Measurements from ENCODE around the gene NGDN.

NGDN gene

GRCh38 chr14:23438101-23438971 lies 31.2 kb upstream of the NGDN start:
- Histone ChIP-seq H3K4me3 (no peak overlapping the region), H3K36me3 (no peaks in the 10 kb centered on the region), H3K27me3 (no peaks in the 10 kb centered on the region), H3K4me2 (no peak overlapping the region), H3K4me1 (no peaks in the 10 kb centered on the region), H3K27ac (no peak overlapping the region), H4K20me1 (no peaks in the 10 kb centered on the region), H3K9me3 (no peaks in the 10 kb centered on the region), H3K9ac (no peak overlapping the region)
- no peak for TF ChIP-seq Cebpa-rat (IDR thresholded peaks at IDR 0.05)

- Histone ChIP-seq H3K4me1 (no peaks in the 10 kb centered on the region), H3K4me3 (no peak overlapping the region), H3K4me2 (no peak overlapping the region), H4K20me1 (no peaks in the 10 kb centered on the region), H3K27me3 (no peaks in the 10 kb centered on the region), H3K27ac (no peak overlapping the region), H3K36me3 (no peaks in the 10 kb centered on the region), H3K9ac (no peak overlapping the region), H3K9me3 (no peaks in the 10 kb centered on the region)
- TF ChIP-seq Cebpa-rat (IDR thresholded peaks at IDR 0.05), result no peak
Measured at GRCh38 chr14:23439107-23439835, 30.2 kb upstream of the NGDN start.

DNA sequence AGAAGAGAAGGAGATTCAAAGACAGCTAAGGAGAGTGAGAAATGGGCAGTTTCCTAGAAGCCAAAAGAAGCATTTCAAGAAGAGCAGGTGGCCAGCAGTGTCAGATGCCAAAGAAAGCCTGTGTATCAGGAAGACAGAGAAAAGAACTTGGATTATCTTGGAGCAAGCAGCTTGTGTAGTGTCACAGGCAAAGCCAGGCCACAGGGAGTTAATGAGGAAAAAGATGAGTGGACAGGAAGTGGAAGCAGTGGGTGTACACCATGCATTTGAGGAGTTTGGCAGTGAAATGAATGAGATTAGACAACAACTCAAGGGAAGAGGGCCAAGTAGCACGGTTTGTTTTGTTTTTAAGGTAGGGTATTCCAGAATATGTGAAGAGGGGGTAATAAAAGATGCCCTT lies 28.4 kb upstream of the NGDN start:
- Histone ChIP-seq H3K9me3 (no peaks in the 10 kb centered on the region), H3K27me3 (no peaks in the 10 kb centered on the region), H4K20me1 (no peaks in the 10 kb centered on the region), H3K9ac (no peak overlapping the region), H3K36me3 (no peaks in the 10 kb centered on the region), H3K4me1 (peaks cover 7% of the 10 kb centered on the region), H3K4me2 (no peak overlapping the region), H3K27ac (no peak overlapping the region), H3K4me3 (no peak overlapping the region)
- TF ChIP-seq Cebpa-rat (IDR thresholded peaks at IDR 0.05), result no peak

DNA sequence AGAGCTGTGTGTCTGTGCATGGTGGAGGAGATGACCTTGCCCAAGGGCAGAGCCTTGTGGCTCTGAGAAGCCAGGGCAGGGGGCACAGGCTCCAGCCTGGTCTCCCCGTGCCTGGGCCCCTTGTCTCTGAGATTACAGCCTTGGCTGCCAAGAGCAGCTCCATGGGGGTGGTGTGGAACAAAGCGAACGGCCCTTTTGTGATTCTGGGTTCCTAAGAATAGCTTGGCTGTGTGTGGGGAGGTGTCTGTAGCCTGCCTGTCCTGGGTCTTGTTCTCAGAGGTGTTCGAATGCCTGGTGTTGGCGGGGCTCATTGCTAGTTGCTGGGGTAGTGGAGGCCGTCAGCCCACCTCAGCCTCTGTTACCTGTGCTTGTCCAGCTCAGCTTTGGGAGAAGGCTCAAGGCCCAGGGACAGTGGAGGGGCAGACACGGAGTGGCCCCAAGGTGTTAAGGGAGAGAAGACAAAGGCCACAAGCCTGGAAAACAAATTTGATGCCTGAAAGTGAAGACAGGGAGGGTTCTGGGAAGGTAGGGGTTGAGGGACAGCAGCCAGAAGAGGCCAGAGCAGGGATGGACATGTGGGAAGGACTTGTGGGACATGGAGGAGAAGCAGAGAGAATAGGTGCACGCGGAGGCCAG lies 26.7 kb upstream of the NGDN start:
- H3K4me2 ChIP-seq, result no peak overlapping the region
- TF ChIP-seq Cebpa-rat (IDR thresholded peaks at IDR 0.05), result no peak
- H3K36me3 ChIP-seq, result no peaks in the 10 kb centered on the region
- H3K27me3 ChIP-seq, result no peaks in the 10 kb centered on the region
- peaks cover 9% of the 10 kb centered on the region for H3K4me1 ChIP-seq
- no peaks in the 10 kb centered on the region for H4K20me1 ChIP-seq
- H3K9ac ChIP-seq, result no peak overlapping the region
- no peak overlapping the region for H3K4me3 ChIP-seq
- H3K9me3 ChIP-seq, result no peaks in the 10 kb centered on the region
- no peak overlapping the region for H3K27ac ChIP-seq

DNA sequence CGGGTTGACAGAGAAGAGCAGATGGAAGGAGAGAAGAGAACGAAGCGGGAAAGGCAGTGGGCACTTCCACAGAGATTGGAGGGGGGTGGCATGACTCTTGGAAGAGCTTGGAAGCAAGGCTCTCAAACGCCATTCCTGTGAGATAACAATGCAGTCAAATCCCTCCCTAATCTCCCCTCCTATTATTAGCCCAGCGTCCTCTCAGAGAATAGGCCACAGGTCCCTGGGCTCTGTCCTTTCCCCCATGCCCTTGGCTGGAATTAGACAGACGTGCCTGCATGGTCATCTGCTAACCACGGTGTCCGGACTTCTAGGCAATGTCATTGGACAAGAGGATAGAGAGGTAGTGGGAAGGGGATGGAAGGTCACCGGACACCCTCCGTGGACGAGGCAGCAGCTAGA lies 26.1 kb upstream of the NGDN start:
- Histone ChIP-seq H3K9ac (no peak overlapping the region), H3K4me2 (no peak overlapping the region), H3K4me3 (no peak overlapping the region), H4K20me1 (no peaks in the 10 kb centered on the region), H3K36me3 (no peaks in the 10 kb centered on the region), H3K4me1 (peaks cover 9% of the 10 kb centered on the region), H3K9me3 (no peaks in the 10 kb centered on the region), H3K27ac (no peak overlapping the region), H3K27me3 (no peaks in the 10 kb centered on the region)
- no peak for TF ChIP-seq Cebpa-rat (IDR thresholded peaks at IDR 0.05)

DNA sequence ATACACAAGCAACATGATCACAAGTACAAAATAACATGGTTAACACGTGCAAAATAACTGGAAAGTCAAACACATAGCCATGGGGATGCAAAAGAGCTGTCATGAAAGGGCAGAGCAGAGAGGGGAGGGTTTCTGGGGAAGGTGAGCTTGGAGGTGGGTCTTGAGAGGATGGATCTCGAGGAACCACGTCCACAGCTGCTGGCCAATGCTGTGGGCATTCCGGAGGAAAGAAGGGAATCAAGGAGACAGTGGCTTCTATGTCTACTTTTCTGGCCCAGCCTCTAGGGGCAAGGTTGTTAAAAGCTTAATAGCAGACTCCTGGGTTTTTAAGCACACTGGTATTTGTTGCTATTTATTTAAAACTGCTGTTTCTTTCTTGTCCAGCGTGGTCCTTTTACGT lies 25.6 kb upstream of the NGDN start:
- Histone ChIP-seq H3K4me2 (no peak overlapping the region), H3K36me3 (no peaks in the 10 kb centered on the region), H3K9ac (no peak overlapping the region), H3K27ac (no peak overlapping the region), H3K4me3 (no peak overlapping the region), H3K9me3 (no peaks in the 10 kb centered on the region), H3K4me1 (peaks cover 9% of the 10 kb centered on the region), H3K27me3 (no peaks in the 10 kb centered on the region), H4K20me1 (no peaks in the 10 kb centered on the region)
- TF ChIP-seq Cebpa-rat (IDR thresholded peaks at IDR 0.05), result no peak

- H3K4me3 ChIP-seq, result no peak overlapping the region
- TF ChIP-seq Cebpa-rat (IDR thresholded peaks at IDR 0.05), result no peak
Measured at GRCh38 chr14:23444314-23444713, 25.2 kb upstream of the NGDN start.

DNA sequence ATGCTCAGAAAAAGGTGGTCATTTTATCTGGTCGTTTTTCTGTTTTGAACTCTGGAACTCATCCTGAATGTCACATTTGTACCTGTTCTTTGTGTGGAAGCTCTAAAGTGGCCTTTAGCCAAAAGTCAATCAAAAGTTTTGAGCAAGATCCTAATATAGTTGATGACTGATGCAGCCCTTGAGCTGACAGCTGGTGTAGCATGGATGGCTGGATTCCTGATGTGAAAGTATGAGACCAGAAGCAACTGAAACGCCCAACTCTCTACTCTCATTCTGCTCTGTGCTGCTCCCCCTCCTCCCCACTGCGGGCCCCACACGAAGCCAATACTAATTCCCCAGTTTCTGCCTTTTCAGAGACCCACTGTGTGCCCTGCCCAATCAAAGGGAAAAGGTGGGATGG lies 23.7 kb upstream of the NGDN start:
- H4K20me1 ChIP-seq, result no peaks in the 10 kb centered on the region
- TF ChIP-seq Cebpa-rat (IDR thresholded peaks at IDR 0.05), result no peak
- H3K4me3 ChIP-seq, result no peak overlapping the region
- no peak overlapping the region for H3K27ac ChIP-seq
- no peaks in the 10 kb centered on the region for H3K36me3 ChIP-seq
- 0 out of 2 replicates have a peak overlapping the region, but pooled peaks have one; percentile 7 for H3K4me2 ChIP-seq
- no peak overlapping the region for H3K9ac ChIP-seq
- no peaks in the 10 kb centered on the region for H3K9me3 ChIP-seq
- H3K27me3 ChIP-seq, result no peaks in the 10 kb centered on the region
- peaks cover 9% of the 10 kb centered on the region for H3K4me1 ChIP-seq

More at GRCh38 chr14:23444314-23444713, 25.2 kb upstream of the NGDN start:
- no peaks in the 10 kb centered on the region for H4K20me1 ChIP-seq
- H3K9me3 ChIP-seq, result no peaks in the 10 kb centered on the region
- no peaks in the 10 kb centered on the region for H3K27me3 ChIP-seq
- no peak overlapping the region for H3K27ac ChIP-seq
- H3K9ac ChIP-seq, result no peak overlapping the region
- no peaks in the 10 kb centered on the region for H3K36me3 ChIP-seq
- peaks cover 9% of the 10 kb centered on the region for H3K4me1 ChIP-seq
- no peak overlapping the region for H3K4me2 ChIP-seq

DNA sequence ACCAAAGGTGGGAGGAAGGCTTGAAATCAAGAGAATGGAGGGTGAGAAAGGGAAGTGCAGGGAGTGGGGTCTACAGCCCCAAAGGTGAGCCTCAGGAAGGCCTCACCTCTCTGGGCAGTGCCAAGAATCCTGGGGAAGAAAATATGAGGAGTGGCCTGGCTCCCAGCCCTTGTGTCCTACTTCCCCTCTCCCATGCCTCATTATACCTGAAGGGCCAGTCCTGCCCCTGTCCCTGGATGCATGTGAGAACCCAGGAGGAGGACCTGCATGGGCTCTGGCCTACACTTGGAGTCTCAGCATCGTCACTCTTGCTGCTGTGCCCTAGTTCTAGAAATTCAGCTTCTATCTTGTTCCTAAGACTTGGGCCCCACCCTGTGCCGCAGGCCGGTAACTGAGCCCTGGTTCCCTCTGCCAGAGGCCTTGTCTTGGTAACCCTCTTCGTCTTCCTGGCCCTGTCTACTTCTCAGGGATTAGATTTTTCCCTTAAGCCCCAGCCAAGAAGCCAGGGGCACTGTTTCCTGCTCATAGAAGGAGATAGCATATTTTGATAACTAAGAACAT lies 23.1 kb upstream of the NGDN start:
- H3K27me3 ChIP-seq, result no peaks in the 10 kb centered on the region
- TF ChIP-seq Cebpa-rat (IDR thresholded peaks at IDR 0.05), result no peak

More for the DNA sequence above, 23.1 kb upstream of the NGDN start:
- no peak overlapping the region for H3K9ac ChIP-seq
- H3K36me3 ChIP-seq, result no peaks in the 10 kb centered on the region
- H4K20me1 ChIP-seq, result no peaks in the 10 kb centered on the region
- 0 out of 2 replicates have a peak overlapping the region, but pooled peaks have one; percentile 7 for H3K4me2 ChIP-seq
- peaks cover 9% of the 10 kb centered on the region for H3K4me1 ChIP-seq
- H3K4me3 ChIP-seq, result no peak overlapping the region
- no peak overlapping the region for H3K27ac ChIP-seq
- no peaks in the 10 kb centered on the region for H3K9me3 ChIP-seq
